CD4-positive, alpha-beta T cell treated with Interleukin-17A for 4 hours (primary cell): ENCODE results near the gene CDKAL1.

Source experiments
- DNase-seq: peaks from one replicate; pipeline ENCODE4 v3.0.0-alpha.2; 2020; ENCODE audit warnings: mixed read lengths

The CDKAL1 gene

DNA sequence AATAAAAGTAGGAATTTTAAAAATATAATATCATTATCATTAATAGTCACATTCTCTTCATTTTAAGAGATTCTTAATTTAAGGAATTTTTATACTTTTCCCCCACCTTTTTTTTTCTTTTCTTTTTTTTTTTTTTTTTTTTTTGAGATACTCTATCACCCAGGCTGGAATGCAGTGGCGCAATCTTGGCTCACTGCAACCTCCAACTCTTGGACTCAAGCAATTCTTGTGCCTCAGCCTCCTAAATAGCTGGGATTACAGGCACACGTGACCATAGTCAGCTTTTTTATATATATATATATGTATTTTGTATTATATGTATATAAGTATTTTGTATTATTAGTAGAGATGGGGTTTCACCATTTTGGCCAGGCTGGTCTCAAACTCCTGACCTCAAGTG is 457.7 kb downstream of the CDKAL1 start:
- no peak for DNase-seq

DNA sequence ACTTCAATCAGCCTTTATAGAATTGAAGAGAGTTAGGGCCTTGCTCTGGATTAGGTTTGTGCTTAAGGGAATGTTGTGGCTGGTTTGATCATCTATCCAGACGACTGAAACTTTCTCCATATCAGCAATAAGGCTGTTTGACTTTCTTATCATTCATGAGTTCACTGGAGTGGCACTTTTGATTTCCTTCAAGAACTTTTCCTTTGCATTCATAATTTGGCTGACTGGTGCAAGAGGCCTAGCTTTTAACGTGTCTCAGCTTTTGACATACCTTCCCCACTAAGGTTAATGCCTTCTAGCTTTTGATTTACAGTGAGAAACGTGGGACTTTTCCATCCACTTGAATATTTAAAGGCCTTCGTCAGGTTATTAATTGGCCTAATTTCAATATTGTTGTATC is 461.8 kb downstream of the CDKAL1 start:
- DNase-seq = no peak

DNA sequence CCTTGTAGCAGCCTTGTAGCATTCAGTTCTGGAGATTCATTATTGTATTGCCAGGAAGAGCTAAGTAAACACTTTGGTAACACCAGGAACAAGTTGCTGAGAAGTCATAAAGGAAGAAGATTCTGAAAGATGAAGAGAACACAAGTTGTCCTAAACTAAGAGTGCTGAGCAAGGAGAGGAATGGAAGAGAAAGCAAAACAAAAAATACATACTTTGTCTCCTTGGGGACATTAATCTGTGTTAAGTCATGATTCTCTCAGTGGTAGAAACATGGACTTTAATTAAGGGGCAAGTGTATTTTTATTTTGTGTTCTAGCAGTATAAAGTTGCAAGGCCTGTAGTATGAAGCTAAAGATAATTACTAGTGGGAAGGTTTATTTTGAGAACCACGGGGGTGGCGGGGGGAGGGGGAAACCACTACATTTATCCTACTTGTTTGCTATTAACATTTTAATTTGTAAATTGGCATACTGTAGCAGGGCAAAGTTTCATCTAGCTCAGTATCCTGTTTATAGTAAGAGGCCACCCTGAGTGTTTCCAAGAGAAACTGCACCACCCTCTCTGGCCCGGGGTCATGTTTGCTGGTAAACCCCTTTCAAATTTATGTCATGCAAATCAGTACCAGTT is 463.0 kb downstream of the CDKAL1 start:
- no peak for DNase-seq

DNA sequence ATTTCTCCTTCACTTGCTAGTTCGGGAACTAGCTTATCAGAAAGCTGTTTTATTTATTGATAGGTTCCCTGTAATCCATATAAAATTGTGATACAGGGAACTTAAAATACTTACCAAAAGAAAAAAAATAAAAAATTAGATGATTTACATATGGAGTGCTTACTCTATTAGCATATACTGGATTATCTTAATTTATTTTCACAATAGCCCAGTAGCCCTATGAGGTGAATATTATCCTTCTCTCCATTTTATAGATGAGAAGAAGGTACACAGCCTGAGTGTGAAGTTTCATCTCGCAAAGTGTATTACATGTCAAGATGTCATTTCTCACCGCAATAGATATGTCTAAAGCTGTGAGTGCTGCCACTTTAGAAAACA is 463.5 kb downstream of the CDKAL1 start:
- no peak for DNase-seq

DNA sequence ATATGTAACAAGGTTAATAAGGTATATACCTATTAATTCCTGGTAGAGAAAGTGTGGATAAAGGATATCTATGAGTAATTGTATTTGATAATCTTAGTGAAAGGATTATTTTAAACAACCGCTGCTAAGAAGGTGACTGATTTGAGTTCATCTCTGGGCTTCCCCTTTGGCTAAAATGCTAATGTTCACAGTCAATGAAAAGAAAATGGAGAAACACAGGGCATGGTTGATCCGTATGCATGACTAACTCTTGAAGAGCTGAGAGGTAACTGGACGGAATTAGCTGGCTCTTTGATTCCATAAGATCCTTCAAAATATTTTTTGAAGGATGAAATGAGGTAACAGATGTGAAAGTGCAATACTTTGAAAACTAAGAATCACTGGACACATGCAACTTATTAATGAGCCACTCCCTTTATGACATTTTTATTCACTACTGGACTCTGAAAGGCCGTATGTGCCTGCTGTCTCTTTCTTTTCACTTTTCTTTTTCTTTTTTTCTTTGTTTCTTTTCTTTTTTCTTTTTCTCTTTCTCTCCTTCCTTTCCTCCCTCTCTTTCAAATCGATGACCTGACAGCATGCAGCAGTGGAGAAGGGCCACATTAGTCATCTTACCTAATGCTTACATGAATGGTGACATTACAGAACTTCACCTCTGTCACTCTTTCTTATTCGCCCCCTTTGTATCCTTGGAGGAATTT is 464.6 kb downstream of the CDKAL1 start:
- no peak for DNase-seq

DNA sequence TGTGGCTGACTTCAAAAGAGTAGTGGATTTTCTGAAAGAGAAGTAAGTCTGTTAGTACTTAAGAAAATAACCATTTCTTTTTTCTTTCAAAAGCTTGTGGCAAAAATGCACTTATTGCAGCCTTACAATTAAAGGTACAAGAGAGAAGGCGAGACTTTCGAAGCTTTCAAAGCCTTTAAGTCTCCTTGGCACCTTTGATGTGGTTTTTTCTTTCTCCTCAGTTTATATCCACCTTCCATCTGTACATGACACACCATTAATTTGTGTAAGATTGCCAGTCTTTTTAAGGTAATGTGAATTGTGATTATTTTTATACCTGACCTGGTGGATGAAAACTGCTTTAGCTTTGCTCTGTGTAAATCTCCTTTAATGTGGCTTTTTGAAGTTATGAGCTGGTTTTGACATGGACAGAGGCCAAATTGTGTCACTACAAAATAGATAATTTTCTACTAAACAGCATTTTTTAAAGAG is 466.1 kb downstream of the CDKAL1 start:
- DNase-seq = no peak

DNA sequence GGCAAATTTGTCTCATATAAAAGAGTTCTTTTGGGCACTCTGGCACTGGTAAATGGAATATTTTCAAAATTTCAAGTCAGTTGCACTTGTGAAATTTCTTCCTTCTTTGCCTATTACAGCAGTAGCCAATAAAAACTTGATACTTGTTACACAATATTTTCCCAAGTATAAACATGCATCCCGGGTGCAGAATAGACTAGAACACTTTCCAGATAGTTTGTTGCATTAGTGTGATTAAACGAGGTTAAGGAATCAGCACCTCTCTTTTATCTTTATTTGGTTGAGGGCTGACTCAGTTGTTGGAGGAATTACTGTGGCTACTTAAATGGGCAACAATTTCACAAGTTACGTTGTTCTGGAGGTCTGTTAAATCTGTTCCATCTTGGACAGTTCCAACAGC is 467.5 kb downstream of the CDKAL1 start:
- no peak for DNase-seq

DNA sequence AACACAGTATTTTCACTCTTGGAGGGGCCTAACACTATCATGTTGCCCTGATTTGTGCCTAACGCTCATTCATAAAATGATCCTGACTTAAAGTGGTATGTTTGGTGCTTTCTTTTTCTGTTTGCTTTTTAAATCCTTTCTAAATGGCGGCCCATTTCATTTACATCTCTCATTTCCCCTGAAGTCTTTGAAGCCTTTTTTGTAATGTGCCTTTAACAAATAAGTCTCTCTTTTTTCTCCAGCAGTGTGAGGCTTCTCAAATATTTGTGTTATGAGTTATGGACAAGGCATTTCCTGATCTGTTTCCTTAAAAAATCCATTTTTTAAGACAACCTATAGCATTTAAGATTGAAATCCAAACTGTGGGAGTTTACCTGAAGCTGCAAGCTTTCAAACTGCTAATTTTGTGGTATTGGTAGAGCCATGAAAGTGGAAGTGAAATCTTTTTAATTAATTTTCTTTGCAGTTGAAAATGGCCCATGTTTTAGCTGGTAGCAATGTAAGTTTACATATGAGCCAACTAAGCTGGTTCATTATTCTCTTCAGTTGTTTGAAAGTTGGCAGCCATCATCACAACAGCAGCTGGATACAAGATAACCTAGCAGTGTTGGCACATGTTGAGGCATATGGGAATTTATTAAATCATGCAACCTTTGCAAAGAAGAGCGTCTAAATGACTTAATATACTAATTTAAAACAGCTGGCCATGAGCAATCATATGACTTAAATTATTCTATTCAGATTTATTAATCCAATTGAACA is 469.7 kb downstream of the CDKAL1 start:
- no peak for DNase-seq

DNA sequence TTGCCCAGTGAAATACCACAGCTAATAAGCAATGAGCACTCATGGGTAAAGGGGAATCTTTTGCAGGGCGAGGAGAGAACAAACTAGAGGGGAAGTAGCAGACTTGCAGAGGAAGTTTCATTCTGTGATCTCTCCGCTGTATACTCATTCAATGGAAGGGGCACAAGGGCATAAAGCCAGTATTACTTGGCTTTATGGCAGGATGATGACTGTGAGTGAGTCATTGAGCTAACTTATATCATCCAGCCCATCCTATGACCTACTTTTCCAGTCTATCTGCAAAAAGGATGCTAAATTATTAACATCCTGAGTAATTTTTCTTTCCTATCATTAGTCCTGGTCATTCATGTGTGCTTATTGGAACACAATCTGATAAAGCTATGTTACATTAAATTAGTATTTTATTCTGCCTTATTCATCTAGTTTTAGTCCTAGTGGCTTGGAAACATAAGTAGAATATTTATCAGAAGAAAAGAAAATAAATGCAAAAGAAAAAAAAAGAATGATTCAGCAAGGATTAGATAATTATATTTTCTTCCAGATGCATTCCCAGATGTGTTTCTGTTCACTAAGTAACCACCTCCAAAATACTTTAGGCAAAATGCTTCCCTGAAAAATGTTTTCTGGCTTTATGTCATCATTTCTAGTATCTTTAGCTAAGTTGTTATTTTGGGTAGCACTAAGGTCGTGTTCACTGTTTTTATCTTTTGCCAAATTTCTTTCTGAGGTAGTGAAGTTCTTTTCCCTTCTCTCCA is 471.7 kb downstream of the CDKAL1 start:
- DNase-seq = no peak

DNA sequence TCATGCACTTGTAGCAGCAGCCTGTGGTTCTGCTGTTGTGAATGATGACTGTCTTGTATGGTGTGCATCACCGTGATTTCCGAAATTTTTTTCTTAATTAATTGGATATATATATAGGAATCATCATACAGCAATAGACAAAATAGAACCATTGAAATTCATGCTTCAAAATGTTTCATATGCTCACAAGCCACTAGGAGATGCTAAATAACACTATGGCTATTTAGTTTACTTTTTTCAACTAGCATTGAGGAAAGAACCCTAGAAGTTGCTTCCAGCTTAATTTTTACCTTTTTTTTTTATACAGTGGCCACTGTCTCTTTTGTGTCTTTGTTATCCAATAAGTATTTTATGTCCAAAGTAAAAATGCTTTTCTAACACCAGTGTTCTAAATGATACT is 485.4 kb downstream of the CDKAL1 start:
- no peak for DNase-seq

DNA sequence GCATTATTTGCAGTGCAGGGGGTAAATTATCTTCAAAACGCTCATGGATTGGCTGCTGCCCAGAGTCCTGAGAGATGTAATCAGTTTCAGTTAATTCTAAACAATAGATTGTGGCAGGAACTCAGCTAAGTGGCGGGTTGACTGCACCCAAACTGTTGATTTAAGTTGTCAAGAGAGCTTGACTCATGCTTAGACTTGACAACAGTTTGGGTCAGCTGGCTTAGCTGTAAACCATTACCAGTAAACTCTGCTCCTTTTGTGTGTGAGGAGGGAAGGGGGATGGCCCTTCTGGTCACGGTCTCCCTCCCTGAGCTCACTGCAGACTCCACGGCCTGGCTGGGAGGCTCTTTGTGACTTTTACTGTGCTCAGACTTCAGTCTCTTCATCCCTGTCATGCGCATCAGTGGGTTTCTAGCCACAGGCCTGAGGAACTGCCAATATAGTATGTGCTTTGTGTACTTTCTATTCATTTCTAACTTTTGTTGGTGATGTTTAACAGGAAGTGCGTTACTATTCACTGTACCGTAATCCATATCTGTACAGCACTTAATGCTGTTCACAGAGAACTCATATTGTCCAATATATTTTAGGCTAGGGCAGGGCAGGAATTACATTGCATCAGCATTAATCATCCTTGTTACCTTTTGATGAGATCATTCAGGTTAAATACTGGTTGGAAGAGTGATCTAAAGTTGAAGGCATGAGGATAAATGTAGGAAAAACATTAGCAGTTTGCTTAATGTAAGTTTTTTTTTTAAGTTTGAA is 488.3 kb downstream of the CDKAL1 start:
- no peak for DNase-seq

DNA sequence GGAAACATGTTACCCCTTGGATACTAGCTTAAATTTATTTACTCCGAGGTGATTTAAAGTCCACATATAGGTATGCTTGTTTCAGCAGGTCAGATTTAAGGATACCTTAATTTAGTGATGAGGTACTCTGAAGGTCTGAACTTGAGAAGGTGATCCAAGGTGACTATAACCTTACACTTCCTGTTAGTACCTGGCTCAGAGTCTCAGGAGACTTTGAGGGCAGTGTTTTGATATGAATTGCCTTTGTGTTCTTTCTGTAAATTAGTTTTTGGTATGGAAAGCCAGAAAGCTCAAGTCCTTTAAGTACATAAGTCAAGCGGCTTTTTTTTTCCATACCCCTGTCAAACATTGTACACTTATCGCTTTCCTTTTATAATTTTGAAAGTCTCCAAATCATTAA is 489.0 kb downstream of the CDKAL1 start:
- DNase-seq = no peak

DNA sequence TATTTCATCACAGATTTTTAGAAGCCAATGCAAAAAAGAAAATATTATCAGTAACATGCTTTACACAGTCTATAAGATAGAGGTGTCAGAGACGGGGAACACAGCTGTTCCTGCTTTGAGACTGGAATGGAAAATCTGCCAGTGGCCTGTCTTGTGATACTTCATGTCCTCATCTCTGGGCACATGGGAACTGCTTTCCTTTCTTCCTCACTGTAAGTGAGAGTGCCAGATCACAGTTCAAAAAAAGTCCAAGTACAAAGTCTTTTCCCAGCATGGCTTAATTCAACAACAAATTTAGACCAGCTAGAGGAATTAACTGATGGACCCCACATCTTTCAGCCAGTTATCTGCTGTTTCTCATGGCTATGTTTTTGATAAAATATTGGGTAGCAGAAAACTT is 490.4 kb downstream of the CDKAL1 start:
- DNase-seq = no peak

DNA sequence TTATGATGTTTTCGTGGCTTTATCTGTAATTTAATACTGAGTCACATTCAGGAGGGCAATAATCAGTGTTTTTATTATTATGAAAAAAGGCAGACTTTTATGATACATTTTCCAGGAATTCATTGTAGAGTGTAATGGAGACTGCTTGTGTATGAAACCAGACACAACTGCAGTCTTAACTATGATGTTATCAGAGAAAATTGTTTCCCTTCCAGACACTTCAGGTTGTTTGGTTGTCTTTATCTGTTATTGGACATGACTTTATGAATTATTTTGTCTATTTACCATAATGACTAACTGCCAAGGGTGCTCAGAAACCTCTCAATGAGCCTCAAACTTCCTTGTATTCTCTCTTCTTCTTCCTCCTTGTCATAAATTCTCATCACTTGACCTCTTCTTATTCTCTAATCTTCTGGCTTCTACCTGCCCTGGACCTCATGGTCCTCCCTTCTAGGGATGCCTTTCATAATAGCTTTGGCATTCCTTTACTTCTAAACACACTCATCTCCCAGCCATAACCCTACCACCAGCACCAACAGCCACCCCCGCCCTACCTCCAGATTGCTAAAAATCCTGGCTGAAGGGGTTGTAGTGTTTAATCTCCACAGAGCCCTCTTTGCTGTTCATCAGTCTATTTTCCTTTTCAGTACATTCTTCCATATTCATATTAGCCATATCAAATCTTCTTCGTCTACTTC is 492.5 kb downstream of the CDKAL1 start:
- no peak for DNase-seq

DNA sequence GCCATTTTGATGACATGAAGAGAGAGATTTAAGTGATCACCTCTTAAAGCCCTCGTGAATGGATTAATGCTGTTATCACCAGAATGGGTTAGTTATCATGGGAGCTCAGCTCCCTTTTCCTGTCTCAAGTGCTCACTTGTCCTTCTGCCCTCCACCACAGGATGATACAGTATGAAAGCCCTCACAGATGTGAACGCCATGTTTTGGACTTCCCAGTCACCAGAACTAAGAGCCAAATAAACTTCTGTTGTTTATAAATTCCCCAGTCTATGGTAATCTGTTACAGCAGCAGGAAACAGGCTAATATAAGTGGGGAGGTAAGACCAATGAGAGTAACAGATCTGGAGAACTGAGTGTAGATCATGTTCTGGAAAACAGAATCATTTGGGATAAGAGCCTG is 493.2 kb downstream of the CDKAL1 start:
- DNase-seq = no peak

DNA sequence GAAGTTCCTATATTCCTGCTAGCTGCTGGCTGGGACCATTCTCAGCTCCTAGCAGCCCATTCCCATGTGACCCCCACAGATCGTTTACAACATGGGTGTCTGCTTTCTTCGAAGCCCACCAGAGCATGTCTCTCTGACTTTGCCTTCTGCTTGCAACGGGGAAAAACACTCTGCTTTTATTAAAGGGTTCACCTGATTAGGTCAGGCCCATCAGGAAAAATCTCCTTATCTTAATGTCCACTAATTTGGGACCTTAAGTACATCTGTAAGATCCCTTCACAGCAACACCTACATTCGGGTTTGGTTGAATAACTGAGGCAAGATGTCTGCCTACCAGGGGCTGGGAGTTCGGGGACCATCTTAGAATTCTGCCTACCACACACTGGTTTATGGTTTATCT is 496.9 kb downstream of the CDKAL1 start:
- no peak for DNase-seq

DNA sequence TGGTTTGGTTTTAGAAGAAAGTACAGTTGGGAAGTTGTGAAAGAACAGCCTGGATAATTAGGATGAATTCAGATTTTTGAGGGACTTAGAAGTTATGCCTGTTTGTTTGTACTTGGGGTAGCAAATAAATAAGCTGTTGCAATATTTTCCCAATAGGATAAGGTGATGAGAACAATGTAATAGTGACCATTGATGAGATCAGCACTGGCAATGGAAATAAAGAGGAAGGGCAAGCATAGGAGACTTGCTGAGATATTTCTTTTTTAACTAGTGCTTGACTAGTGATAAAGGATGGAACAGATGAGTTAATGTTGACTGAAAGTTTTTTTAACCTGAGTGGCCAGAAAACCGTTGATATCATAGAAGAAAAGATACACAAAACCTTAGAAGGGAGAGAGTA is 498.8 kb downstream of the CDKAL1 start:
- DNase-seq = no peak

DNA sequence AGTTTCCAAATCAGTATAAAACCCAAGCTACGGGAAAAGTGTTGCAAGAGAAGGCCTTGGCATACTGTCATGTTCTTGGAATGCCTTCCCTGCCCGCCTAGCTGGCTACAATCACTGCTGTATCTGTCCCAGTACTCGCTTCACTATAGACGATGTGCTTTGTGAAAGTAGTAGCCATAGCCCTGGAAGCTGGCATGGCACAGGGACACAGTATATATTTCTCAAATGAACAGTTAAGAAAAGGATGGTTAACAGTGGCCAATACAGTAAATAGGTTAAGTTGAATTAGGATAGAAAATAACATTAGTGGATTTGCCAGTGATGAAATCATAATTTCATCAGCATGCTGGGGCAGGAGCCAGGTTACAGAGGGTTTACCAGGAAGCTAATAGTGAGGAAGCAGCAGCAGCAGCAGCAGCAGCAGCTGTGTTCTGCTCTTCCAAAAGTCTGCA is 499.3 kb downstream of the CDKAL1 start:
- DNase-seq = no peak

DNA sequence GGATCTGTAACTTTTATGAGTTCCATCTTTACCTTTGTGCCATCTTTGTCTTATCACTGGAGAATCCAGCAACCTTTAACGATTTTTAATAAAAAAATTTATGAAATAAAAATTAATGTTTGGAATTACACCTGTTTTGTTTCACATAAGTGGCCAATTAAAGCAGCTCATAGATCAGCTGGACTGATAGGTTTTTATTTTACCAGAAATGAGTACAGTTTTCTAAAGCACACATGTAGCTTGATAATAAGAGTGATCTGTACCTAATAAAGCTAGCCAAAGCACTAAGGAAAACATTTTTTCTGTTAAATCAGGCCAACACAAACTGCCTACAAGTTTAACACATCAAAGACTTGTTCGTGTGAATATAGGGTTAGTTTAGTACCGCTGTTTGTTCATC is 500.1 kb downstream of the CDKAL1 start:
- no peak for DNase-seq

DNA sequence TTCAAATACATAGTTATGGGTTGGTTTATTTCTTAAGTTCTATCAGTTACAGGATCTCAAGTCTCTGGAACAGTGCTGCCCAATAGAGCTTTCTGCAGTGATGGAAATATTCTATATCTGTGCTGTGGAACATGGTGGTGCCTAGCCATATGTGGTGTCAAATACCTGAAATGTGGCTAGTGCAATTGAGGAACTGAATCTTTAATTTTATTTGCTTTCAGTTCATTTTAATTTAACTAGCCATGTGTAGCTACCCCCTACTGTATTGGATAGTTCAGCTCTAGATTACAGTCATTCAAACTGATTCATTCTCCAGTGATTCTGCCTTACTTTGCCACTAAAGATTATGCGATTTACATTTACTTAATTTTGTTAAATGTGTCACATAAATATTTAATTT is 503.2 kb downstream of the CDKAL1 start:
- no peak for DNase-seq

DNA sequence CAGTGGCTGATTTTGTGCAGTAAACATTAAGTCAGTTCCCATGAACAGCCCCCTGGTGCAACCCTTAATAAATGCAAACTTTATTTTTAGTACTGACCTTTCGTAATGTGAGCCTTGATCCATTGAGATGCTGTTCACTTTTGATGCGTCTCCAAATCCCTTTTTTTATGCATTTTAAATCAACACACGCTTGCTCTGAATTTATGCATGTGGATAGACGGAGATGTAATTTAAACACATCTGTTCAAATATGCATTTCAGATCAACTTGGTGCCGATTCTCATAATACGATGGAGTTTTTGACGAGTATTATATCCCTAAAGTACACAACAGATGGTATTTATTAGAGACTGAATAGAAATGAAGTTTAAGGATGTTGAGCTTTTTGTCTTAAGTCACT is 505.7 kb downstream of the CDKAL1 start:
- DNase-seq = no peak

DNA sequence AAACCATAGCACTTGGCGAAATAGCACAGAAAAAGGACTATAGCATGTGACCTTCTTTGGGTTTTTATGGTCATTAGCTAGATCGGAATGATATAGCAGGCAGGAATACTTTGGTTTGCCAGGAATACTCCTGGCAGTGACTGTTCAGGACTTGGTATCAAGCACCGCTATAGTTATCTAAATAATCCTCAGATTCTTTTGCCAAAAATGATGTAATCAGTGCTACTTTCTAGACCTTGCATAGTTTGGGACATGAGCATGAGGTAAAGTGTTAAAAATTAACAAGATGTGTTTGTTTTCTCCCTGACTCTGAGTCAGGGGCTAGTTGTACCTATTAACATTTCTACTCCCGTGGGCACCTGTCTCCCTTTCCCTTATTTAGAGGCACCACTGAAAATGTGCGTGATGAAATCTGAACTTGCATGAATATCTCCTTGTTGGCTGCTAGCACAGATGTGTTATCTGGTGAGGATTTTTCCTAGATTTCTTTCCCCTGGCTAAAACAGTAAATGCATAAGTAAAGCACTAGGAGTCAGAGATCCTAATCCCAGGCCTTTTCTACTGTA is 511.0 kb downstream of the CDKAL1 start:
- DNase-seq = no peak
